NCI-H2171 treated with DMSO at 0.1 percent for 48 hours (cell line): ENCODE data around the gene DENND5A.

Experiments used
- DNase-seq: peaks from one replicate; lab custom pipeline; 2025; lab: John Stamatoyannopoulos, UW

DENND5A gene

GRCh38 chr11:9096427-9096826 is 168.7 kb downstream of the DENND5A start:
- DNase-seq: no peak

DNA sequence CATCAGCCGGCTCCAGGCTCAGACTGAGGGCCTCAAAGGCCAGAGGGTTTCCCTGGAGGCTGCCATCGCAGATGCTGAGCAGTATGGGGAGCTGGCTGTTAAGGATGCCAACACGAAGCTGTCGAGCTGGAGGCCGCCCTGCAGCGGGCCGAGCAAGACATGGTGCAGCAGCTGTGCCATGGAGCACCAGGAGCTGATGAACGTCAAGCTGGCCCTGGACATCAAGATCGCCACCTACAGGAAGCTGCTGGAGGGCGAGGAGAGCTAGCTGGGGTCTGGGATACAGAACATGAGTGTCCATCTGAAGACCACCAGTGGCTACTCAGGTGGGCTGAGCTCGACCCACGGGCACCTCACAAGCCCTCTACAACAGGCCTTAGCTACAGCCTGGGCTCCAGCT is 169.7 kb downstream of the DENND5A start:
- no peak for DNase-seq

GRCh38 chr11:9094420-9094819 is 170.7 kb downstream of the DENND5A start:
- no peak for DNase-seq

DNA sequence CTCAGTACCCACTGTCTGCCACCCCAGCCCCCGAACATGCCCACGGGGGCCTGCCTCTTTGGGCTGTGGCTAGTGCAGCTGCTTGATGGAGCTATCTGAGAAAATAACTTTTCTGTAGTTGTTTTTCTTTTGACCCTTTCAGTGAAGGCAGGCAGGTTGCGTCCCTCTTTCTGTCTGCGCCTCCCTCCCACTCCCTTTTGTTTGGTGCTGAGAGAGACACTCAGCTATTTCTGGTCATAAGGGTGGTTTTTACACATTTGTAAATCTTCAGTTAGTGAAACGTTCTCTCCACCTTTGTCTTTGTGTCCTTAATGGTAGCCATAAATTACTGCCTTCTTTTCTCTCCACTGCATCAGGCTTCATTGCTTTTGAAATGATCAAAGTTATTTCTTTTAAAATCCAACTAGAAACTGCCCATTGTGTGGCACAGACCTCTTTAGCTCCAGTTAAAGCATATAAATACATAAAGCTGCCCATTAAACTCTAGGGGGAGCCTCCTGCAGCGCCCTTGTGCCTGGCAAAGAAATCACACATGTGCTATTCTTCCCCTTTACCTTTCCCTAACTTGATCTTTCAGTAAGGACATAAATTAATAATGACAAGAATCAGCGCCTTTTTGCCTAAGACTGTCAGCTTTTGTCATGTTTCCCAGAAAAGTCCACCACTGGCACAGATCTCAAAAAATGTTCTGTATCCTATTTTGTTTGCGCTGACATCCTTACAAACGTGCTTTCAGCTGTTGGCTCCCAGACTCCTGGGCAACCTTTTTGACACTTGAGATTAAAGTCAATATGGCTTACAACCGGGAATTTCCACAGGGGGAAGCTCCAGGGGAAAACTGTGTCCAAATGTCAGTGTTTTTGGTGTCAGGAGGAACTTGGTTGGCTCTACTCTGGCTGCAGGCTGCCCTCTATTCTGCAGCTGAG is 172.0 kb downstream of the DENND5A start:
- peak; percentile 10 for DNase-seq

DNA sequence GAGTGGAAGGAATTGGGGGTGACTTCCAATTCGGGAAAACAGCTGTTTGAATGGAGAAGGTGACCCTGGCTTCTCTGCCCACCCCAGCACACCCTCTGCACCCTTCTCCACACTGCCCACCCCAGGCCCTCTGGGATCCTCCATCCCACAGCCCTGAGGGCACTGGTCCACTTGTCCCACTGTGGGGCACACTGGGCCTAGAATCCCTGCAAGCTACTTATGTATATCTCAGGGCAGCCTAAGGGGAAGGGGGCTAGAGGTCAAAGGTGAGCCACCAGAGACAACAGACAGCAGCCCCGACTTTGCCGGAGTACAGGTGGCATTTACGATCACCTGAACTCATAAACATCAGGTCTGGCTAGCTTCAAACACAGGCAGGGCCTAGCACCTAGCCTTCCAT is 173.1 kb downstream of the DENND5A start:
- no peak for DNase-seq

DNA sequence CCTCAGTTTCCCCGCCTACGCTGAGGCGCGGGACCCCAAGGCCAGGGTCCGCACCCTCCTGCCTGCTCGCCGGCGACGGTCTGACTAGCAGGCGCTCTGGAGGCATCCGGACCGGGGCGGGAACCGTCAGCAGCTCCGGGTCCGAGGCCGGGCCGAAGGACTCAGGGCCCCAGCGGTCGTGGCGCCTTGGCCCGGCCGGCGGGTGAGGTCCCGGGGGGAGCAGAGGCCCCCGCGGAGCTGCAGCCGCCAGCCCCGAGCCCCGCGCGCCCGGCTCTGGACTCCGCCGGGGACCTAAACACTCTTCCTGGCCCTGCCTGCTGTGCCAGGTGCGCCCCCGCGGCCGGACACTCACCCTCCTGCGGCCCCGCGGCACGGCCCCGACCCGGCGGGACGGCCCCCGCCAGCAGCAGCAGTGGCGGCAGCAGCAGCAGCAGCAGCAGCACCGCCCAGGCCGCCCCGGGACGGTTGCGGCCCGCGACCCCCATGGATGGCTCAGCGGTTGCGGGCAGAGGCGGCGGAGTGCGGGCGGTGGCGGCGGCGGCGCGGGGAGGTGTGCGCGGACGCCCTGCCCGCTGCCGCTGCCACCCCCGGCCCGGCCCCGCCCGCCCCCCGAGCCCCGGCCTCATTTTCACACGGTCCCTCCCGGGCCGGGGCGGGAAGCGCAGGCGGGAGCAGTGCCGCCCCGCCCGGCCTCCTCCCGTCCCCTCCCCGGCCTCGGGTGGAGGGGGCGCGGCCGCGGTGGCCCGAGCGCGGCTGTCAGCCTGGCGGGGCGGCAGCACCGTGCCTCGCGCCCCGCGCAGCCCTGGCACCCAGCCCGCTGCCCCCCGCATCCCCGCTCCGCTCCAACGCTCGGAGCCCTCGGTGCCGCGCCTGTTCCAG is 173.9 kb downstream of the DENND5A start, which contains the start of gene SCUBE2:
SCUBE2 (minus strand) TSS at position 556 of the 879 bp plus-strand sequence; CDS start at position 485, 71 bp downstream.
- no peak for DNase-seq

DNA sequence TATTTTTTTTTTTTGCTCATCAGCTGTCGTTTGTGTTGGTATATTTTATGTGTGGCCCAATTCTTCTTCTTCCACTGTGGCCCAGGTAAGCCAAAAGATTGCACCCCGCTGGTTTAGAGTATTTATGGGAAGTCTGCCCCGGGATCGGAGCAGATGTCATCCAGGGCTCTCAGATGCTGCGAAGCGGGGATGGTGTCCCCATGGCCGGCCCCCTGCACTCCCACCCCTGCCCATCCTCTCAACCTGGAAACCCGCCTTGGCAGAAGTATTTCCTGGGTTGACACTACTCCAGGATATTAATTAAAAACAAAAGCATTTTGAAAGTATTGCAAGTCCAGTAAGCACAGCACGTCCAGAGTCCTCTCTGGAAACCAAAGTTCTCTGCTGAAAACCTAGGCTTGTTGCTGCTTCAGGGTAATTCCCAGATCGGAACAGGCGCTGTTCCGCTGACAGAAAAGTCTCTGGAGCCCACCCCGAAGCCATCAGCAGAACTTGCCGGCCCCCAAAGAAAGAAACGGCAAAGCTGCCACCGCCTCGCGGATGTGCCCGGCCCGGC is 174.6 kb downstream of the DENND5A start:
- no peak for DNase-seq

- DNase-seq: no peak
Observed at GRCh38 chr11:9089636-9090035, 175.5 kb downstream of the DENND5A start.

- DNase-seq: no peak
Observed at GRCh38 chr11:9089061-9089460, 176.1 kb downstream of the DENND5A start.
